LoVo (cell line): ENCODE measurements around the gene MOCS3.

Experiments
- DNase-seq: peaks from one replicate; pipeline ENCODE4 v3.0.0-alpha.2; 2016; ENCODE audit warnings: low spot score

The MOCS3 gene

DNA sequence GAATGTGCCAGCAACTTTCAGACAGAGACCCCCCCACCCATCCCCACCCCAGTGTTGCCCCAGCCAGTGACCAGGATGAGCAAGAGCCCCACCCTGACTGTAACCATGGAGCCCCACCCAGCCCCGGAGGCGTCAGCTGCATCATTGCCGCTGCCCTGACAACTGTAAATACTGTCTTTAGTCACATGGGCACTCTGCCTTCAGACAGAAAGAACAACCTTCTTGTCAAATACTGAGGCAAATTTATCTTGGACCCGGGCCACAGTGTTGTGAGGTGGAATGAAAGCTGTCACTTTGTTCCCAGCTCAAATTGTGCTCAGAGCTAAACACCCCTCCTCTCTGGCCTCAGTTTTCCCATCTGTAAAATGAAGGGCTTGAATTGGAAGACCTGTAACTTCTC, 23.7 kb downstream of the MOCS3 start:
- peak; percentile 41 for DNase-seq

DNA sequence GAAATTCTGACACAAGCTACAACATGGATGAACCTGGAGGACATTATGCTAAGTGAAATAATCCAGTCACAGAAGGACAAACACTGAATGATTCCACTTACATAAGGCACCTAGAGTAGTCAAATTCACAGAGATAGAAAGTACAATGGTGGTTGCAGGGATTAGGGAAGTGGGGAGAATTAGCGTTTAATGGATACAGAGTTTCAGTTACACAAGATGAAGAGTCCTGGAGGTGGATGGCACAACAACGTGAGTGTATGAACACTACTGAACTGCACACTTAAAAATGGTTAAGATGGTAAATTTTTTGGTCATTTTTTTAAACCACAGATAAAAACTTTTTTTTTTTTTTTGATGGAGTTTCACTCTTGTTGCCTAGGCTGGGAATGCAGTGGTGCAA, 24.7 kb downstream of the MOCS3 start:
- no peak for DNase-seq

DNA sequence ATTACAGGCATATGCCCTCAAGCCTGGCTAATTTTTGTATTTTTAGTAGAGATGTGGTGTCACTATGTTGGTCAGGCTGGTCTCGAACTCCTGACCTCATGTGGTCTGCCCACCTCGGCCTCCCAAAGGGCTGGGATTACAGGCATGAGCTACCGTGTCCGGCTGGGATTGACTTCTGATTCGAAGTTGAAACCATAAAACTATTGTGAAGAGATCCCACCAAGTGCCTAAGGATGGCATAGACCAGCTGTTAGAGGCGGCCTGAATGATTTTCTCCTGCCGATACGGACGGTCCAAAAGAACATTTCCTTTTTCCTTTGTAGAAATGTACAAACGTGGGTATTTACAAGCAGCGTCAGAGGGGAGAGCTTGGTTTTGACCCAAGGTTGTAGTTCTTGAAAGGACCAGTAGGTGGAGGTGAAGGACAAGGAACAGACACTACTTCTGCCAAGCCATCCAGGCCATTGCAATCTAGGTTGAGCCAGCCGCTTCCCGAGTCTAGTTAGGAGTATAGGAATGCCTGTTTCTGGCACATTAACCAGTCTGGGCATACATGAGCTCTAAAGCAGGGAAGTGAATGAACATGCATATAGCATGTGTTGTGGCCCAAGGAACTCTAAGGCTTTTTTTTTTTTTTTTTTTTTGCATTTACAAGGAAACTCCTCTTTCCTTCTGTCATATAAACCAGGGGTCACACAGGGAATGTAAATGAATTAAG, 29.0 kb downstream of the MOCS3 start:
- DNase-seq = peak; percentile 80

DNA sequence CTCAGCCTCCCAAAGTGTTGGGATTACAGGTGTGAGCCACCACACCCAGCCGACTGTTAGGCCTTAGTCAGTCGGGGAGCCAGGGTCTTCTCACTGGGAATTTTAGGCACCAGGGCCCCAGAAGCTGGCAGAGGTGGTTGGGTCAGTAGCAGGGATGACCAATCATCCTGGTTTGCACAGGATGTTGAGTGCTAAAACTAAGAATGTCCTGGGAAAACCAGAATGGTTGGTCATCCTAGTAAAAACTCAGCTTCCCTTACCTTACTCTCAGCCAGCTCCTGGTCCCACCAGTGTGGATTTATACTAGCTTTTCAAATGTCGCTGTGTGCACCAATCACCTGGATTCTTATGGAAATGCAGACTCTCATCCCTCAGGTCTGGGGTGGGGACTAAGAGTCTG, 32.5 kb downstream of the MOCS3 start:
- DNase-seq = no peak

DNA sequence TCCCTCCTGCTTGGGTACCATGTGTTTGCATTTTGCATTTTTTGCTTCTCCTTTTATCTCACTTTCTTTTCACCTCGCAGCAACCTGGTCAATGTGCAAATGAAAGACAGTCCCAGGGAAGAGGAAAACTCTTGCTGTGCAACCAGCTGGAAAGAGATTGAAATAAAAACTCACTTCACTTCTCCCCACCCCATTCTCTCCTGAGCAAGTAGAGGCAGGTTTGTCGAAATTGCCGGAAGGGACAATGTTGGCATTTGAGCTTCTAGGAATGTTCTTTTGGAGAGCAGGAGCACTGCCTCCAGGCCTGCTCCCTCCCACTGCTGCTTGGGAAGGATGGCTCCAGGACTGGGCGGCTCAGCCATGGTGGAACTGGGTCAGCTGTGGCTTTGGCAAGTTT, 33.7 kb downstream of the MOCS3 start:
- no peak for DNase-seq

DNA sequence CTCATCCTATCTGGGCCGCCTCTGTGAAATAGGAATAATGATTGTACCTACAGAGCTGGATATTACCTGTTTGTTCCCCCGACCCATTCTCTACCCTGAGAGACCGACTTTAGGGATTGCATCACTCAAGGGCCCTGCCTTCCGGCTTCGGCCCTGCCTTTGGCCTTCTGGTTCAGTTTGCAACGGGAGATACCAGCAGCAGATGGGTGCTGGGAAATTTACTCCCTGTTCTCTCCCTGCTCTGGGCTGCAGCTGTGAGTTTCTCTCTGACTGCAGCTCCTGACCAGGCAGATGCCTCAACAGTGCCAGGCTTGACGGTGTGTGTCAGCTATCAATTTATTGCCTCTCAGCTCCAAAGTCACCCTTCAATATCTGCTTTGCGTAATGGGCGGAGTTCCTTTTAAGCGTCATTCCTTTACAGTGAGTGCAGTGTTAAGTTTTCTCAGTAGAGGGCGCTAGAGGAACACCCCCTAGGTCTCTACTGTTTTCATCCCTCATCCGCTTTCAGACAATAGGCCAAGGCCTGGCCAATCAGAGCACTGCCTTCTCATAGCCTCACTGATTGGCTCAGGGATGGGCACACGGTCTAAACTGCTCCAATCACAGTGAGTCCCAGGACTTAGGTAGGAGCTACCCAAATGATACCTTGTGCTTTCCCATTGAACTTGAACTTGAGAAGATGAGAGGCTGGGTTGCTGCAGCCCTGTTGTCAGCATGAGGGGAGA, 34.3 kb downstream of the MOCS3 start:
- peak; percentile 12 for DNase-seq

DNA sequence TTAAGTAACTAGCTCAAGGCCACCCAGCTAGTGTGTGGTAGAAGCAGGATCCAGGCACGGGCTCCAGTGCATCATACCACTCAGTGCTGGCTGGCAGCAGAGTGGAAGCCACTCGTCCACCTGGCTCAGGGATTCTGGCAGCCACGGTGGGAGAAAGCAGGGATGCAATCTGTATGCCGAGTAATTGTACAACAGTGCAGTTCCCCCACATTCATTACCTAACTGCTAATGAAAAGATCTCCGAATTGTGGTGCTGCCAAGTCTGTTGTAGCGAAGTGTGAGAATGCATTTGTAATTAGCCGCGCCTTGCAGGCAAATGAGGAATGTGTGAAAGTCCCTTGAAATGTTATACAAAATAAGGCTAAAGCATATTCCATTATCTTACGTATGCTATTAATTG, 35.3 kb downstream of the MOCS3 start:
- no peak for DNase-seq

DNA sequence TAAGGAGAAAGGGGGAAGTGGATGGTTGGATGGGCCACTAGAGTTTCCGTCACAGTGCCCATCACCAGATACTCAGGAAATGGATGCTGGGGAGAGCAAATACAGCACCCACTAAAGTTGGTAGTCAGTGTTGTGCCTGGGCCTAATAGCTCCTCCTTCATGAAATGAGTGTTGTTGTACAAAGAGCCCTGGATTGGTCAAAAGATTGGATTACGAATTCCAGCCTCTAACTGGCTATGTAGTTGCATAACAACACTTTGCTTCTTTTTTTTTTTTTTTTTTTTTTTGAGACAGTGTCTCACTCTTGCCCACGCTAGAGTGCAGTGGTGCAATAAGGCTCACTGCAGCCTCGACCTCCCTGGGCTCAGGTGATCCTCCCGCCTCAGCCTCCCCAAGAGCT, 36.9 kb downstream of the MOCS3 start:
- no peak for DNase-seq

DNA sequence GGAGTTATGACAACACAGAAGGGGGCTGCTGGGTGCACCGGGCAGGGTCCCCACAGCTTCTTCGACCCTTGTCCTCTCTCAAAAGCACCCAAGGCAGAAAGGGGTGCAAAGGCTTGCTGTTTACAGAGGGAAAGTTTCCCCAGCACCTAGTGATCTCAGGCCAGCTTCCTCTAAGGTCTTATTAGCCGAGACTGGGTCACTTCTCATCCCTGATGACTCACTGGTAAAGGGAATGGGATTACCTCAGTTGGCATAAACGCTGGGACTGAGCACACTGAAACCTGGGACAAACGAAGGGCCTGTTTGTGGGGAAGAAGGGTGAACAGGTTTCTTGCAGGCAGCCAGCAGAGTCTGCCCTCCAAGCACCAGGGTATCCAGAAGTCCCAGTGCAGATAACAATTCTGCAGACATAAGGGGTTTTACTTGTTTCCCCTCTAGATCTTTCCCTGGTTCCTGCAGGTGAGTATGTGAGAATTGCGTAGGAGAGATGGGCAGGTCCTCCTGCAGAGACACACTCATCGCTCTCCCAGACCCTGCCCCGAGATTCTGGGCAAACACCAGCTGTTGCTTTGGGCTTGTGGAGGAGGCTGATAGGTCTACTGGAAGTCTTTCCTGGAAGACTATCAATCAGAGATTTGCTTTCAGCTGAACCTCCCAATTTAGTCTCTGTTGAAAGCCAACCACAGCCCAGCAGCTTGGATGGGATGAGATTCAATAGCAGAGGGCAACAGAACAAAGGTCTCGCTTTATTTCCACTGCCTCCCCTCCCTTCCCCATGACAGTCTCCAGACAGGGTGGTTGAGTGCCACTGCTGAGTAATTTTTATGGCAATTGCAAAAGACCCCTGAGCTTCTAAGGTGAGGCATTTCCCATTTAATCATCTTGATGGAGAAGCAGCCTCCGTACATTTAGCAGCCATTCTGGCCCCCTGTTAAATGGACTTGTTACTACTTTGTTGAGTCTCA, 38.6 kb downstream of the MOCS3 start:
- no peak for DNase-seq

DNA sequence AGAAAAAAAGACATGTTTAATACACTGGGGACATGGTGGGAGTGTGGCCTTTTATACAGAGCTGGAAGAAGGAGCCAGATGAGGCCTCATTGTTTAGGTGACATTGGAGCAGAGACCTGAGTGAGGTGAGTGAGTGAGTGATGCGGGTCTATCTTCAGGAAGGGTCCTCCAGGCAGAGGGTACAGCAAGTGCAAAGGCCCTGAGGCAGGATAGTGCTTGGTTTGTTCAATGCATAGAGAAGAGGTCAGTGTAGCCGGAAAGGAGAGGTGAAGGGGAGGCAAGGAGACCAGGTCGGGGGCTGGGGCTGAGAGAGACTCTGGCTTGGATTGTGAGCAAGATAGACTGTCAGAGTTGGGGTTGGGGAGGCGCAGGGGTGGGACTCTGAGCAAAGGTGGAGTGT, 40.7 kb downstream of the MOCS3 start:
- no peak for DNase-seq

DNA sequence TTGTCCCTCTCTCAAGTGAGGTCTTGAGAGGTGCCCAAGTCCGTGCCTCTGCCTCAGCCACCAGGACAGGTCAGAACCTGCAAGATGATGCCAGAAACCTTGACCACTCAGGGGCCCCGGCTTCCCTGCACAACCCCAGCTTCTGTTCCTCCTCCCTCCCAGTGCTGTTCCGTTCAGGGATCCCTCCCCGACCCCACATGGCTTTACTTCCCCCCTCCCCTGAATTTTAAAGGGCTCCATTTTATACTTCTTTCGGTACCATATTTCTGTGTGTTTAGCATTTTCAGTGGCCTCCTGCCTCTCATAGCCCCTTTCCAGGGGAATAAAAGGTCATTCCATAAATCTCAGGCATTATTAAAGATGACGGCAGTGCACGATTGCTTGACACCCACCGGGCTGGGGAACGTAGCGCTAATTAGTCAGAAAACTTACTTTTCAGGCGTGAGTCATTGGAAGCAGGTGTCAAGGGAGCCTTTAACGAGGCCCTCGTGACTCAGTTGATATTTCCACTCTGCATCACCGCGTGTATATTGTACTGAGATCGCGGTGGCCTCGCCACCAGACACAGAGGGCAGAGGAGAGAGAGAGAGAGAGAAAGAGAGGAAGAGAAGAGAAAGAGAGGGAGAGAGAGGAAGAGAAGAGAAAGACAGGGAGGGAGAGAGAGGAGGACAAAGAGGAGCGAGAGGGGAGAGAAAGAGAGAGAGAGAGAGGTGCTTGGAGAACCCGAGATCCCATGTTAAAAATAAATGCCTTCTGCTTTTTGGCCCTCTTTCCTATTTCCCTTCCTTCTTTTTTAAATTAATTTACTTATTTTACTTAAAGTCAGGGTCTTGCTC, 43.0 kb downstream of the MOCS3 start:
- no peak for DNase-seq

DNA sequence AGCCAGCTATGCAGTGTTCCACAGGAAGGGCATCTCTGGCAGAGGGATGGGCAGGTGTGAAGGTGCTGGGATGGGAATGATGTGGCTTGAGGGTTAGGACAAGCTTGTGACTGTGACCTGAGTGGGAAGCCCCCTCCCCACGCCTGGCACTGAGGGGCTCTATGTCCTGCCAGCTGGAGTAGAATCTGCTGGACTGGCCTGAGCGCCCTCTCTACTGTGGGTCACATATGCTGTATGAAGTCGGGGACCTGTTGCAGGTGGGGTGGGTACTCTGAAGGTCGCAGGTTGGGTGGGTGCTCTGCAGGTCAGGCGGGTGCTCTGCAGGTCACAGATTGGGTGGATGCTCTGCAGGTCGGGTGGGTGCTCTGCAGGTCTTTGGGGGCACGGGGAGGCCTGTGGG, 44.0 kb downstream of the MOCS3 start:
- DNase-seq = no peak

DNA sequence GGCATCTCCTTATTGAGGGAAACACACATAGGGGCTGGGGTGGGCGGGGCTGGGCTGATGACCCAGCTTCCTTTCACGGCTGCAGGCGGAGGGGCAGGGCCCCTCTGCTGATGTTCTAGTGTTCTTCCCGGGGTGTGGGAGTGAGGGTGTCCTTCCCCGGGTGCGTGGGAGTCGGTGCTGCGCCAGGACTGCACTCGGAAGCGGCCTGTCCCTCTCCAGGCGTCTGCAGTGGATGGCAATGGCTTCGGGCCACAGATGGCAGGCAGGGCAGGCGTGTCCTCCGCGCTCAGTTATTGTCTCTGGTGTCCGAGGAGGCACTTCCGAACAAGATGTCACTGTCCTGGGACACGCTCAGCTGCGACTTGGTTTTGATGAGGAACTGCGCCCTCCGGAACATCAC, 45.1 kb downstream of the MOCS3 start:
- DNase-seq = no peak

DNA sequence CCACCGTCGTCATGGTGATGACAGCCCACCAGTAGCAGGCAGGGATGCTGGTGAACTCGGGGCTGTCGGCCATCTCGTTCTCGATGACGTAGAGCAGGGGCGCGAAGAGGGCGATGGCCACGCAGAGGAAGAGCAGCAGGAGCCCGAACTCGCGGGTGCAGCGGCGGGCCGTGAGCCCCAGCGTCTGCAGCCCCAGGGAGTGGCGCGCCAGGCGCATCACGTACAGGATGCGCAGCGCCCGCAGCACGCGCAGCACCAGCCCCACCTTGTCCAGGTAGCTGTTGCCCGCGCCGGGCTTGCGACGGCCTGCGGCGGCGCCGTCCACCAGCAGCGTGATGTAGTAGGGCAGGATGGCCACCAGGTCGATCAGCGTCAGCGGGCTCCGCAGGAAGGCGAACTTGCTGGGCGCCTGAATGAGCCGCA, 45.7 kb downstream of the MOCS3 start:
- no peak for DNase-seq

DNA sequence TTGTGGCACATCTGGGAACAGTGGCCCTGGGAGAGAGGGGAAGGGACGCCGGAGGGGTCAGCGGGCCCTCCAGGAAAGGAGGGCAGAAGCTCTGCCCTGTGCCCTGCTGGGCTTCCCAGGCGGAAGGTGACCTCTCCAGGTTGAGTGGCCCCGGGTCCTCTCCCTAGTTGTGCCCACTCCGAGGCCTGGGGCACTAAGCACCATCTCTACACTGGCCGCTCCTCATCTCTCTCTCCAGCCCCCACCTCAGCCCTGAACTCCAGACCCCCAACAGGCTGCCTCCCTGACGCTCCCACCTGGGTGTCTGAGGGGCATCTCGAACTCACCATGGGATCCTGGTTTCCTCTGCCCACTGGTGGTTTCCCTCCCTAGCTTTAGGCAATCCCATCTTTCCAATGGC, 46.2 kb downstream of the MOCS3 start:
- DNase-seq = no peak

DNA sequence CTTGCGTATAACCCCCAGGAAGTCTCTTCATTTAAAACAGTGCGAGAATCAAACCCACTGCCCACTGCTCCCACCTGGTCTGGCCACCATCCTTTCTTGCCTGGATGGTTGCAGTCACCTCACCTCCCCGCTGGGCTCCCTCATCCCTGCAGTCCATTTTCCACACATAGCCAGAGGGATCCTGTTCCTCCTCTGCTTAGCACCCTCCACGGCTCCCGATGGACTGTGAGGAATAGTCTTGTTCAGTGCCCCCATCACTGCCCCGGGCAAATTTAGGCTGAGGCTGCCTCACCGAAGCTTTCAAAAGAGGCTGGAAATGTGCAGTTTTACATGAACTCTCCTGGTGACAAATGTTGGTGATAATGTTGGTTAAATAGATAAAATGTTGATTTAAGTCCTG, 46.6 kb downstream of the MOCS3 start:
- no peak for DNase-seq

DNA sequence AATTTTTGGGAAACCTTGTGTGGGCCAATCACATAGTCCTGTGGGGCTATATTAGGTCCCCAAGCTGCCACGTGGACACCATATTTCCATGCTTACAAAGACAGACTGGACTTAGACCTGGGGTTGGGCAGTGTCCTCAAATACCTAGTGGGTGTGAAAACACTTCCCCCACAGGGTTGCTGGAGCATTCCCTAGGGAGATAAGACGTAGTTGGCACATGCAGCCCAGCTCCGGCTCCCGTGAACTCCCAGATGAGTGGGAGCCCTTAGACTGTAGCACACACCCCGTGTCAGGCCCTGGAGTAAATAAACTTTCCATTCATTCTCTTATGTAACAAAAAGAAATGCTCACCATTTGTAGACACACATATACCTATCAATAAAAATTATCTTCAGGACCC, 50.1 kb downstream of the MOCS3 start:
- DNase-seq = no peak

DNA sequence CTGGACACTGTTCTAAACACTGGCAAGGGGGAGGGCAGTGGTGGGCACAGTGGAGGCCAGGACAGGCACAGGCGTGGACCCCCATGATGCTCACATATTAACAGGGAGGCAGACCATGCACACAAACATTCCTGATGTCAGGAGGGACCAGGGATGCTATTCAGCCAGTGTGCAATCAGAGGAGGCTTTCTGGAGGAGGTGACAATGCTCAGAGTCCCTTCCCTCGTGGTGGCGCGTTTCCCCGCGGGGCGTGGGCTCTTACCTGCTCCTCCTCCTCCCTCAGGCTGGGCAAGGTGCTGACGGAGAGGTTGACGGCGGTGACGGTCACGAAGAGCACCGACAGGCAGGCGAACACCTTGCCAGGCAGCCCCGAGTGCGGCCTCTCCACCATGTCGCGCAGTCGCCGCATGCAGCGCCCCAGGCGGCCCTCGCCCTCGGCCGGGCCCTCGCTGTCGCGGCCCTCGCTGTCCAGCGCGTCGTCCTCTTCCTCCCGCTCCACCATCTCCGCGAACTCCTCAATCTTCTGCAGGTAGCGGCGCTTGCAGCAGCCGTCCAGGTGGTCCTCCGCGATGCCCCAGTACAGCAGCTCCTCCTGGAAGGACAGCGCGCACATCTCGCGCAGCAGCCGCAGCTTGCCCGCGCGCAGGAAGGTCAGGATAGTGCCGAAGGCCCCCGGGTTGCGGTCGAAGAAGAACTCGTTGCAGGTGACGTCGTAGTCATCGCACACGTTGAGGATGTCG, 50.9 kb downstream of the MOCS3 start:
- DNase-seq = no peak

DNA sequence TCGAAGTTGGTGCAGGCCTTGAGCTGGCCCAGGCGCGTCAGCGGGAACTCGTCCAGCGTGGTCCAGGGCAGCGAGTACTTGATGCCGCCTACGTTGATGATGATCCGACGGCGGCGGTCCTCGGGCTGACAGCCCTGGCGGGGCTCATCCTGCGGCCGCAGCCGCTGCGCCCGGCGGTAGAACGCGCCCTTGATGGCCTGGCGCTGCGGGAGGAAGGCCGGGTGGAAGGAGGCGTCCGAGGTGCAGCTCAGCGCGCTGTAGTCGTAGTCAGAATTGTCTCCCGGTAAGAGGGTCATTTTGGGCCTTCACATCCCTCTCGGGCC, 51.4 kb downstream of the MOCS3 start:
- DNase-seq = no peak

DNA sequence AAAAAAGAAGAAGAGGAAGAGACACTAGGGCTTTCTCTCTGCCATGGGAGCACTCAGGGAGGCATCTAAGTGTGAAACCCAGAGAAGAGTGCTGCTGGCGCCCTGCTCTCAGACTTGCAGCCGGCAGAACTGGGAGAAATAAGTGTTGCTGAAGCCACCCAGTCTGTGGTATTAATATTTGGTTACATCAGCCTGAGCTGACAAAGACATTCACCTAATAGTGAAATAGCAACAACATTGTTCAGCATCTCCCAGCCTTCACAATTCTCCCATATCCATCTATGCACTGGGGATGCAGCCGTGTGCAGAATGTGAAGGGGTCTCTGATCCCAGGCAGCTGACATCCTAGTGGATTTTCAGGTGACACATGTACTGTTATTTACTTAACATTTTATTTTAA, 52.3 kb downstream of the MOCS3 start:
- DNase-seq = no peak

DNA sequence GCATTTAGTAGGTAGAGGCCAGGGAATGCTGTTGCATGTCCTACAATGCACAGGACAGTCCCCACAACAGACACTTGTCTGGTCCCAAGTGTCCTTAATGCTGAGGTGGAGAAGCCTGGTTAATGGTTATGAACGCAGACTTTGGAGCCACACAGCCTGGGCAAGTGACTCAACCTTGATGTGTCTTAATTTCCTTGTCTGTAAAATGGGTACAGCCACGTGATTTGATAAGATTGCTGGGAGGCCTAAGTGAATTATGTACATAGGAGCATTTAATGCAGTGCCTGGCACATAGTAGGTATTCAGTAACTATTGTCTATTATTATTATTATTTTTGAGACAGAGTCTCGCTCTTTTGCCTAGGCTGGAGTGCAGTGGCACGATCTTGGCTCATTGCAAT, 52.9 kb downstream of the MOCS3 start:
- no peak for DNase-seq
